Measurements from ENCODE around the gene TIGD3.
A peak's percentile ranks its signal among the peaks of the same experiment; 100 is the strongest.

Gene TIGD3

GRCh38 chr11:65377777-65378176 lies 23.2 kb downstream of the TIGD3 start:
- no peak for TF ChIP-seq CTCF (IDR thresholded peaks at IDR 0.05; ENCODE audit: control insufficient read depth, extremely low read depth, insufficient read depth)
- no peak overlapping the region for H3K4me3 ChIP-seq (ENCODE audit: low read depth, low read length)
- no peak for DNase-seq (ENCODE audit: low read depth)

- TF ChIP-seq CTCF (IDR thresholded peaks at IDR 0.05; ENCODE audit: control insufficient read depth, extremely low read depth, insufficient read depth) = no peak
- DNase-seq (ENCODE audit: low read depth) = no peak
- no peak overlapping the region for H3K4me3 ChIP-seq (ENCODE audit: low read depth, low read length)
Observed at GRCh38 chr11:65378208-65378927, 23.8 kb downstream of the TIGD3 start.

- no peak for TF ChIP-seq CTCF (IDR thresholded peaks at IDR 0.05; ENCODE audit: control insufficient read depth, extremely low read depth, insufficient read depth)
- DNase-seq (ENCODE audit: low read depth) = no peak
- H3K4me3 ChIP-seq (ENCODE audit: low read depth, low read length) = no peak overlapping the region
Observed at GRCh38 chr11:65378928-65379638, 24.5 kb downstream of the TIGD3 start.

GRCh38 chr11:65379698-65380459 lies 25.3 kb downstream of the TIGD3 start:
- TF ChIP-seq CTCF (IDR thresholded peaks at IDR 0.05; ENCODE audit: control insufficient read depth, extremely low read depth, insufficient read depth) = no peak
- no peak overlapping the region for H3K4me3 ChIP-seq (ENCODE audit: low read depth, low read length)
- DNase-seq (ENCODE audit: low read depth) = no peak

GRCh38 chr11:65380460-65381119 lies 26.0 kb downstream of the TIGD3 start:
- H3K4me3 ChIP-seq (ENCODE audit: low read depth, low read length) = no peak overlapping the region
- no peak for DNase-seq (ENCODE audit: low read depth)
- TF ChIP-seq CTCF (IDR thresholded peaks at IDR 0.05; ENCODE audit: control insufficient read depth, extremely low read depth, insufficient read depth) = no peak

- DNase-seq (ENCODE audit: low read depth) = peak; percentile 36
- H3K4me3 ChIP-seq (ENCODE audit: low read depth, low read length) = peak overlapping the region; percentile 50
- no peak for TF ChIP-seq CTCF (IDR thresholded peaks at IDR 0.05; ENCODE audit: control insufficient read depth, extremely low read depth, insufficient read depth)
Observed at GRCh38 chr11:65381716-65382032, 27.1 kb downstream of the TIGD3 start.

Data from LNCaP clone FGC (cell line).